GM18858 (cell line): ENCODE data around the gene RAB42.
"Not testable (repeated sequence)": the region's sequence is repeated elsewhere in the genome, so short reads cannot be mapped to it uniquely, and the experiment has no call there.

Experiments
- ATAC-seq: cut with Tn5 transposase; IDR thresholded peaks from one replicate; pipeline ENCODE4 v1.9.1; 2021; ENCODE audit not compliant: unreplicated experiment

RAB42 gene, protein sequence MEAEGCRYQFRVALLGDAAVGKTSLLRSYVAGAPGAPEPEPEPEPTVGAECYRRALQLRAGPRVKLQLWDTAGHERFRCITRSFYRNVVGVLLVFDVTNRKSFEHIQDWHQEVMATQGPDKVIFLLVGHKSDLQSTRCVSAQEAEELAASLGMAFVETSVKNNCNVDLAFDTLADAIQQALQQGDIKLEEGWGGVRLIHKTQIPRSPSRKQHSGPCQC

DNA sequence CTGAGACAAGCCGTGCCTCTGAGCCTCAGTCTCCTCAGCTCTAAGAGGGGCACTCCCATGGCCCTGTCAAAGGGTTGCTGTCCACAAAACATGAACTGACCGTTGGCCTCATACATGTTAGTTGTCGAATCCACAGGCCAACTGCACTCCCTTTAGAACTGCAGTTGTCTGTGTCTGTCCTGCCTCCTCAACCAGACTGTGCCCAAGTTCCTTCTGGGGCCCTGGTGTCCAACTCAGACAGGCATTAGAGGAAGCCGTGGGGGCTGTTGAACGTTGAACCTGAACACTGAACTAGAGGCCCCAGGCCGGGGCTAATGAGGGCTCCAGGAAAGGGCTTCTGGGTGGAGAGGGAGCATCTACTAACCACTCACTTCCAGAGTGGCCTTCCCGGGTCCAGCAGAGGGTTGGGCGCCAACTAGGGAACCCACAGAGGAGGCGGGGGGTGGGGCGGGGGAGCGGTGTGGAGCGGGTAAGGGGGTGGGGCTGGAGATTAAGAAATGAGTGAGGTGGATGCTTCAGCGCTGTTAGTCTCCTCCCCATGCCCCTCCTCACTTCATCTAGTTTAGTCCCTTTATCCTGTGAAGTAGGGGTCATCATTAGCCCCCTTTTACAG lies at the start of gene RAB42:
Gene RAB42 (plus strand): TSS at position 558 of the 613 bp plus-strand sequence. CDS start 247 bp downstream, outside the sequence.
- ATAC-seq, result no peak

DNA sequence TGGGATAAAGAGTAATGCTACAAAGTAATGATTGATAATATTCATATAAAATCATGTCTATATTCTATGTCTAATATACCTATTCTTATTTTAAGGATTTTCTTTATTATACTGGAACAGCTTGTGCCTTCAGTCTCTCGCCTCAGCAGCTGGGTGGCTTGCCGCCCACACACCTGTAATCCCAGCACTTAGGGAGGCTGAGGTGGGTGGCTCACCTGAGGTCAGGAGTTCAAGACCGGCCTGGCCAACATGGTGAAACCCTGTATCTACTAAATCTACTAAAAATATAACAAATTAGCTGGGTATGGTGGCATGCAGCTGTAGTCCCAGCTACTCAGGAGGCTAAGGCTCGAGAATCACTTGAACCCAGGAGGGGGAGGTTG lies 46.8 kb upstream of the RAB42 start:
- ATAC-seq, result no peak

DNA sequence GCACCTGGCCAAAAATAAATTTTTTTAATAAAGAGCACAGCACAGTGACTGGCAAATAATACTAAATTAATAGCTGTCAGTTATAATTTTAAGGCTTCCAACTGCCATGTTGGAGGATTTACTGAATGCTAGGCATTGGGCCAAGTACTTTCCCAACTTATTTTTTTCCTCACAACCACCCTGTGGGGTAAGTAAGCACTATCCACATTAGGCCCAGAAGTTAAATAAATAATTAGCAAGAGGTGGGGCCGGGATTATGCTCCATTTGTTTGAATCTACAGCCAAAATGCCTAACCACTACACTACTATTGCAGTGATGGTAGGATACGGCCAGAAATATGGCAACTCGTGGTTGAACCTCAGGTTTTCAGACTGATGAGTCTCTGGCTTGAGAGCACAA lies 43.7 kb upstream of the RAB42 start:
- ATAC-seq, result no peak

DNA sequence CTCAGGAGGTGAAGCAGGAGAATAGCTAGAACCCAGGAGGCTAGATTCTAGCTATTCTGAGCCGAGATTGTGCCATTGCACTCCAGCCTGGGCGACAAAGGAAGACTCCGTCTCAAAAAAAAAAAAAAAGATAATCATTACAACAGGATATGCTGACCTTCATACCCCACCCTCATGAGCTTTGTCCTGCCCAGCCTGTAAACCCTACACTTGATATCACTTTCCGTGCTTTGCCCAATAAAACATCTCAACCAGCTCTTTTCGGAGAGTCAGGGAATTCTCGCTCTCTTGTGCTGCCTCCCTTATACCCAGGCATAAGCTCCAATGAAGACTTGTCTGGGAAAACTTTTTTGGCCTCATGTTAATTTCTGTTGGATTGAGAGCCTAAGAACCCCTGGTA lies 40.7 kb upstream of the RAB42 start:
- ATAC-seq, result no peak

DNA sequence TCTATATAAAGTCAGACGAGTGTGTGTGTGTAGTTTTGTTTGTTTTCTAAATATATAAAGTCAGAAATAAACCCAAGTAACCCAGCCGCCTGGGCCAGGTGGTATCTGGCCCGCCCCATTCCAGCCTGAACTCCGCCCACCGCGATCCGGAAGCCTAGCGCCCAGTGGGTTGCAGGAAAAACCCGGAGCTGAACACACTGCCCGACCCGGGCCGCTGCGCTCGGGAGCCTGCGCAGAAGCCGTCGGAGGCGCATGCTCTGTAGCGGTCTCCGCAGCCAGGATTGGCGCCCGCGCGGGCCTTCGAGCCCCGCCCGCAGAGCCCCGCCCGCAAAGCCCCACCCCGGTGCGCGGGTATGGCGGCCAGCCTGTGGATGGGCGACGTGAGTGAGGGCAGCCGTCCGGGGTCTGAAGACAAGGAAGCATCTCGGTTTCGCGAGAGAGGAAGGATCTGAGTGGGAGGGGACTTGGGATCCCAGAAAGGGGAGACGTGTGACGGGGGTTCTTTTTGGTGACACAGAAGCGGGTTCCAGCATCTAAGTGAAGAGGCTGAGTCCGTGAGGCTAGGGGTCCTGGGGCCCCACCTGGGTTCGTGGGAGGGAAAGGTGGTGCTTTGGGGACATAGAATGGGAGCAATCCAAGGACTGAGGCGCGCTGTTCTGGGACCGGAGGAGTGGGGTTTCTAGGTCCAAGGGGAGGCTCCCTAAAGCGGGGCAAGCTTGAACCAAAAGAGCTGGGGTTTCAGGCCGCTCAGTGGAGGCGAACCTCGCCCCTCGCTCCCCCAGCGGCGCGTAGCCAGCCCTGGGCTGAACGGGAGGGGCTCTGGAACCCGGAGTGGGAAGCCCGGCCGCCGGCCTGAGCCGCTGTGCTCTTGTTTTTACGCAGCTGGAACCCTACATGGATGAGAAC lies 39.1 kb upstream of the RAB42 start, which contains the start of gene TRNAU1AP:
Gene TRNAU1AP (plus strand): TSS at position 328 of the 906 bp plus-strand sequence. CDS start 26 bp downstream, at position 354.
- peak; percentile 57 for ATAC-seq

DNA sequence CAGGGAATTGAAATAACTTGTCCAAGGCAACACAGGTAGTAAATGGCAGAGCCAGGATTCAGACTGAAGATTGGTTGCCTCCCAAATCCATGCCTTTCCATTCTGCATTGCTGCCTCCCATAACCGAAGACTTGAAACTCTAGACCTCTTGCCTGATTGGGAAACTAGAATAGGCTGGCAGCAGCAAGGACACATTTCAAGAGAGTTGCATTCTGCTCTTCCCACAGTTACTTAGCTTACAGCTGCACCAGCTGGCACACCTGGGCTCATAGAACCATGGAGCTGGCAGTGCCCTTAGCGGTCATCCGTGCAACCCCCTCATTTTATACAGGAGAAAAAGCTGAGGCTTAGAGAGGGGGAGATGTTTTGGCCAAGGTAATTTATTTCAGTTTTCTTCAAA lies 31.2 kb upstream of the RAB42 start:
- no peak for ATAC-seq

DNA sequence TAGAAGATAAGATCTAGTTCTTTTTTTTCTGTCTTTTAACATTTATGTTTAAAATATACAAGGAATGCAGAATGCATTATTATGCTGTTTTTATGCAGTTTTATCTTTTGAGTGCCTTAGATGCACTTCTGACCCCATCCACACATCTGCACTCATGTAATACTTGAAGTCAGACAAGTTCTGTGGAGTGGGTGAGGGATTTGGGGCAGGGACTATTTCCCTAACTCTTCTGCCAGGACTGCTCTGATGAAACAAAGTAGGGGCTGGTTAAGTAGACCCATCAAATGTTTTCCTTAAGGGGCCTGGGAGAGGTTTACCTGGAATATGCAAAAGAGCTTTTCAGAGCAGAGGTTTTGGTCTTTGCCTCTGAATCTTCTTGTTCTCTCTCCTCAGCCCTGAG lies 27.8 kb upstream of the RAB42 start:
- ATAC-seq, result no peak

DNA sequence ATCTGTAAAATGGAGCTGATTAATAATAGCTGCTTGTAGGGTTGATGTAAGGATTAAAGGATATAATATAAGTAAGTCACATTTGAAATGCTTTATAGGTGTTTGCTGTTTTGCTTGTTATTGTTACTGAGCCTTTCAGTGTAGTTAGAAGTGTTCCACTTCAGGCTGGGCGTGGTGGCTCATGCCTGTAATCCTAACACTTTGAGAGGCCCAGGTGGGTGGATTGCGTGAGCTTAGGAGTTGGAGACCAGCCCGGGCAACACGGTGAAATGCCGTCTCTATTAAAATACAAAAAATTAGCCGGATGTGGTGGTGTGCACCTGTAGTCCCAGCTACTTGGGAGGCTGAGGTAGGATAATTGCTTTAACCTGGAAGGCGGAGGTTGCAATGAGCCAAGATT lies 27.0 kb upstream of the RAB42 start:
- ATAC-seq, result no peak

DNA sequence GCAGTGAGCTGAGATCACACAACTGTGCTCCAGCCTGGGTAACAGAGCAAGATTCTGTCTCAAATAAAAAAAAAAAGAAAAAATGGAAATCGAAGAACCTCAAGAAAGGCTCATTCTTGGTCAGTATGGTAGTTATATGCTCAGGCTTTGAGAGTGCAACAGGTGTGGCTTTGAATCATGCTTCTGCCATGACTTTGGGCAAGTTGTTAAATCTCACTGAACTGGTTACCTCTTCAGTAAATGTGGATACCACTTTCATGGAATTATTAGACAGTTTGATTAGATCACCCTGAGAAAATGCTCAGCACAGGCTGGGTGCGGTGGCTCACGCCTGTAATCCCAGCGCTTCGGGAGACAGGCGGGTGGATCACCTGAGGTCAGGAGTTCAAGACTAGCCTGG lies 26.3 kb upstream of the RAB42 start:
- no peak for ATAC-seq

DNA sequence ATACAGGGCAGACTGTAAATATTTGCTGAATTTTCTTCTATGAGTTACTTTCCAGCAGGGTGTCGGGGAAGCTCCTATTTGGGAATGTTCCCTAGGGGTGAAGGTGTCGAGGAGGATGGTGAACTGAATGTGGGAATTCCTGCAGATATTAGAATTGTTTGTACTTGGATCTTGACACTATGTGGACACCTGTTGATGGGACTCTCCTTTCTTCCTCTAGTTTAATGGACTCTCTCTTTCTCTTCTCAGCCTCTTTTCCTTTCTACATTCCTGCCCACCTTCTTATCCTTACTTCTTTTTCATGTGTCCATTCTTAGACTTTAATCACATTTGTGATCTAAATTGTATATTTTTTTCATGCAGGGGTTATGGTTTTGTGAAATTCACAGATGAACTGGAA lies 25.1 kb upstream of the RAB42 start:
- no peak for ATAC-seq

DNA sequence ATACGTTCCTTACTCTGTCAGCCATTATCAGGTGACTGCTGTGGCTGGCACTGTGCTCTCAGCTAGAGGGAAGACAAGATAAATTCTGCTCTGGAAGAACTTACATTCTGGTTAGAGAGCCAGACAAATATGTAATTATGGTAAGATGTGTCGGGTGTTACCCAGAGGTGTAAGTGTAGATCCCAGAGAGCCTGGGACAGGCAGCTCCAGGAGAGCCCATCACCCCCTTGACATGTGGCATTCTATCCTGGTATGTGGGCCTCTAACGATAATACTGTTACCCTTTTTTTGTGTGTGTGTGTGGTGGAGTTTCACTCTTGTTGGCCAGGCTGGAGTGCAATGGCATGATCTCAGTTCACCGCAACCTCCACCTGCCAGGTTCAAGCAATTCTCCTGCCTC lies 20.2 kb upstream of the RAB42 start:
- no peak for ATAC-seq

DNA sequence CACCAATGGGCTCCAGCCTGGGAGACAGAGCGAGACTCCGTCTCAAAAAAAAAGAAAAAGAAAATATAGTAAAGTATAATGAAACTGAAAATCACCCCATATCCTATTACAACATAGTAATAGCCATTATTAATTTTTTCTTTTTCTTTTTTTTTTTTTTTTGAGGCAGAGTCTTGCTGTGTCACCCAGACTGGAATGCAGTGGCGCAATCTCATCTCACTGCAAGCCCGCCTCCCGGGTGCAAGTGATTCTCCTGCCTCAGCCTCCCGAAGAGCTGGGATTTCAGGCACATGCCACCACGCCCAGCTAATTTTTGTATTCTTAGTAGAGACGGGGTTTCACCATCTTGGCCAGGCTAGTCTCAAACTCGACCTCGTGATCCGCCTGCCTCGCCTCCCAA lies 19.2 kb upstream of the RAB42 start:
- not testable (repeated sequence) for ATAC-seq

DNA sequence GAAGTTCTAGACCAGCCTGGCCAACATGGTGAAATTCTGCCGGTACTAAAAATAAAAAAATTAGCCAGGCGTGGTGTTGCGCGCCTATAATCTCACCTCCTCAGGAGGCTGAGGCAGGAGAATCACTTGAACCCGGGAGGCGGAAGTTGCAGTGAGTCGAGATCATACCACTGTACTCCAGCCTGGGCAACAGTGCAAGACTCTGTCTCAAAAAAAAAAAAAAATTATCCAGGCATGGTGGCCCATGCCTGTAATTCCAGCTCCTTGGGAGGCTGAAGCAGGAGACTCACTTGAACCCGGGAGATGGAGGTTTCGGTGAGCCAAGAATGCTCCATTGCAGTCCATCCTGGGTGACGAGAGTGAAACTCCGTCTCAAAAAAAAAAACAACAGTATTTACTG lies 18.5 kb upstream of the RAB42 start:
- ATAC-seq, result no peak

DNA sequence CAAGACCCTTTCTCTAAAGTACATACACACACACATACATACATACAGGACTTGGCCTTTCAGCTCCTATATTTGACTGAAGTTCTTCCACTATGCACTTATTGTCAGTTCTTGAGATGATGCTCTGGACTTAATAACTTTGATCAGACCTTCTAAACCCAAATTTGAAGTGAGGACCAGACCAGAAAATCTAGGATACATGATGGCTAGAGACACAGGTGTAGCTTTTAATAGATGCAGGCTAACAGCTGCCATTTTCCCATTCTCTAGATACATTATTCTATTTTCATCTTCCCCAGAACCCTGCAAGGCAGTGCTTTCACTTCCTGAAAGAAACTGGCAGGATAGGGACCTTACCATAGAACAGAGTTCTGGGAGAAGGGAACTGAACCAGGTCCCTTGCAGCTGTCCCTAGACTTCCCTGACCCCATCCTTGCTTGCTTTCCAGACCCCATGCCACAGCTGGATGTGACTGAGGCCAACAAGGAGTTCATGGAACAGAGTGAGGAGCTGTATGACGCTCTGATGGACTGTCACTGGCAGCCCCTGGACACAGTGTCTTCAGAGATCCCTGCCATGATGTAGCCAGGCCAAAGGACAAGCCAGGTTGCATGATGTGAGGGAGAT lies 14.9 kb upstream of the RAB42 start:
- no peak for ATAC-seq

DNA sequence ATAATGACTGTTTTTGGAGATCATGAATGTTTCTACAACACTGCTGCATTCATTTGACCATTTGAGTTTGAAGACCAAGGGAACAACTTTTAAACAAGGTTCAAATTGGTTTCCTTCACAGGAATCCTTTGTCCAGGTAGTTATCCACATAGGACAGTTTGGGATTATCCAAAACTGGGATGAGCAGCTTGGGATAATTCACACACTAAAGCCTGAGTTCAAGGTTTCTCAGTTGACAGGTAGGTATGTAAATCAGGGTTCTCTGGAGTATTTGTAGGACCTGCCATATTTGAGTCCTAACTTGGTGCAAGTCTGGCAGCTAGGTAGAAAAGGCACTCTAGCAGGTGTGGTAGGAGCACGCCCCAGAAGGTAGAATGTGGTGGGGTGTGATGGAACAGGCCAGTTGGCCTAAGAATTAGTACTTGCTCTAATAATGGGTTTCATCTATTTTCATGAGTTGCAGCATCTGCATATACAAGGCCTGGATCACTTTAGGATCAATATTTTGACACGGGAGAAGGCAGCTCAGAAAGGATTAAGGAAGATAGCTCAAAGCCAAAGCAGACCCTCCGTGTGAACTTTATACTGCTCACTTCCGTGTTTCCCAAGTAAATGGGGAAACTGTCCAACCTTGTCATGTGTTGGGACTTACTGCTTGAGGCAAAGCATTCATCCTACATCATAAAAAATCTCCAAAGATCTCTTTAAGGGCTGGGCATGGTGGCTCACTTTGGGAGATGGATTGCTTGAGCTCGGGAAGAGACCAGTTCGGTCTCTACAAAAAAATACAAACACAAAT lies 14.1 kb upstream of the RAB42 start:
- ATAC-seq, result no peak

DNA sequence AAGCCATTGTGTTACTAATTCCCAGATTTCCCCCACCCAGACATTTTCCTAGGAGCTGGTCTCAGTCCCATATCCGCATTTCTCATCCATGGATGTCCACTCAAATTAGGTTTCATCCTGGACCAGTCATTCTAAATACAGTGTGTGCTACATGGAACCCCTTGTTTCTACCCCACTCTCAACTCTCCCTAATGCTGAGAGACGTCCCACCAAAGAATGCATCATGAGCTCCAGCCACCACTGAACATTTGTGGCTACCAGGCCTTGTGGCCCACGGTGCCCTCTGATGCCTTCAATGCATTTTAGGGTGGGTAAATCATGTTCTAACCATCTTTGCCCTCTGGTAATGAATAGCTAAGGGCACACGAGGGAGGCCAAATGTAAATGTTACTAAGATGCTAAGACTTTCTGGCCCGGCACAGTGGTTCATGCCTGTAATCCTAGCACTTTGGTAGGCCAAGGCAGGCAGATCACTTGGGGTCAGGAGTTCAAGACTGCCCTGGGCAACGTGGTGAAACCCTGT lies 13.3 kb upstream of the RAB42 start:
- ATAC-seq, result no peak

DNA sequence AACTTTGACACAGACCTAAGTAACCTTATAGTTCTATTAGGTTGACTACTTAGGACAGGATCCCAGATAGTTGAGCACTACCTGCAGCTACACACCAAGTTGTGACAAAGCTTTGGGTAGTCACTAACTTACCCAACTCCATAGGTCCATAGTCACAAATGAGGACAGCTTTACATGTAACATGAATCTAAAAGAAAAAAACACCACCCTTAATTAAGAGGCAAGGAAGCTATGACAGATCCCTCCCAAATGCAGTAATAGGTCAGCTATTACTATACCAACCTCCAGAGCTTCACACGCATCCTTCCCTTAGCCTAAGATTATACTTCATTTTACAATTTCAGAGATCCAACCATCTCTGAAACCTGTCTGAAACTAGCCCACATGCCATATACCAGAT lies 12.7 kb upstream of the RAB42 start:
- no peak for ATAC-seq

DNA sequence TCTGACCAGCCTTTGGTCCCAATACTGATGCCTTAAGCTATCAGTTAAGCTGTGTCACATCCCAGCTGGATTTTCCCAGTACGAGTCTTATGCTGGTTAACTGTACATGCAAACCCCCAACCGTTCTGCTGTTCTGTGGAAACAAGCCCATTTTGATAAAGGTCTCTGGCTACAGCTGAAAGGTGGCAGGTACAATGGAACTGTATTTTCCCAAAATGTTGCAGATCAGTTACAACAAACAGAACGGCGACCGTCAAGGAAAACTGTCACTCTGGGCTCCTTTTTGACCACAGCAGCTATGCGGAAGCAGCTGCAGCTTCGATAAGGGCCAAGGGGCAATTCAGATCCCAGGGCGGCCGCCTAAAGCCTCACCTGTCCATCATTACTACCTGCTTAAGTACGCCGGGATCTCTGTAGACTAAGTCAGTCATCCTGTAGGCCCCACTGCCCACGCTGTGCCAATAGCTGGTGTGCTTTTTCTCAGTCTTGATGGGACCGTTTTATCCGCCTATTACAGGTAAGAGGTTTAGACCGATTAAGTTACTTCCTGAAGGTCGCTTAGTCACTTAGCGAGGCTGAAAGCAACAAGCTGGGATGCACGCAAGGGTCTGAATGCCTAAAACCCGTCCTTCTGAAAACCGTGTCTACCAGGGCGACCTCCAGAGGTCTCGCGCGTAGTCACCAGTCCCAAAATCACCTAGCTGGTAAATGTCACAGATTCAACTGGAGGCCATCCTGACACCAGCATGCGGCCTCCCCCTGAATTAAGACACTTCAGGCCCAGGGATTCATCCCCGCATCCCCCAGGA lies 11.1 kb upstream of the RAB42 start:
- ATAC-seq, result no peak

DNA sequence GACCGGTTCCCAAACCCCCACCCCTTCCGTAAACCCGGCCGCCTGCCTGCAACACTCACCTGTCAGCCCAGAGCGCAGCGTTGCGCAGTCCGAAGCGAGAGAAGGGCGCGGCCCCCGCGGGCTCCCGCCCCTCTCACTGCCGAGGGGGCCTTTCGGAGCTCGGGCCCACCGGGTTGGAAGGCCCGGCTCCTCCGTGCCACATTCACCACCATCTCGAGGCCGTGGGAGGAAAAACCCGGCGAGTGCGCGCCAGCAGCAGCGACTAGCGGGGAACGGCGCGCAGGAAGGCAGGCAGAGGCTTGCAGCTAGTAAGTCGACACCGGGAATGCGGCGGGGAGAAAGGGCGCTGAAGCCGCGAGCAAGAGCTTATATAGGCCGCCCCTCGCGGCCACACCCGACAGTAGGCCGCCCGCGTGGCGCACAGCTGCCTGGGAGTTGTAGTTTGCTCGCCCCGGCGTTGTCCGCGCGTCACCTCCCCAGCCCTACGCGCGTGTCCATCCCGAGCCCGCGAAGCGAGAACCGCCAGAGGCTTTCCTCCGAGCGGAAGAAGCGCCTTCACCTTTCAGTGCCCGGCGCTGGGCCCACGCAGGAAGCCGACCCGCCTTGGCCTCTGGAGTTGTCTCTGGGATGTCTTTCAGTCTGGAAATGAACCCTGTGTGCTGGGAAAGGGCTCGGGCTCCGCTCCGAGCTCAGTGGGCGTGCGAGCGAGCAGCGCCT lies 10.4 kb upstream of the RAB42 start:
- peak; percentile 73 for ATAC-seq
